H1 (cell line): ENCODE data around the gene SLC1A2. TPM values are rescaled to one million over a fixed set of nuclear protein-coding genes. Genes with fewer than 3 reads are reported as not detected.

ENCODE experiments used
- CTCF ChIA-PET: fragments of 300-600 bp; sonication (Branson Sonifier 250); formaldehyde crosslinking; loops from one replicate; lab custom pipeline; 2021; ENCODE audit not compliant: partially characterized antibody; lab: Charles Lee
- POLR2A ChIA-PET: fragments of 300-600 bp; sonication (Branson Sonifier 250); formaldehyde crosslinking; loops from one replicate; lab custom pipeline; 2021; ENCODE audit warnings: inconsistent platforms; ENCODE audit not compliant: partially characterized antibody; lab: Charles Lee
- DNase-seq, 2 experiments: peaks; one replicate each; pipeline versions ENCODE4 v3.0.0 to v3.0.0-alpha.2; 2010 to 2022; ENCODE audit warnings: low spot score in 2 of 2, low read depth in 1 of 2, mixed read lengths in 1 of 2
- FAIRE-seq: peaks from 2 replicates; lab custom pipeline; 2011; peaks lifted over from hg19 to GRCh38; lab: Jason Lieb, UNC
- H2AFZ ChIP-seq: 2 replicates; pipeline ENCODE4 v1.8.1; 2012; ENCODE audit warnings: low read length, inconsistent platforms
- H2AK5ac ChIP-seq: 2 replicates; pipeline ENCODE4 v1.6.1; 2013; ENCODE audit warnings: low read depth, low read length
- H2BK120ac ChIP-seq: replicated peaks from 2 replicates; pipeline ENCODE3; 2013; ENCODE audit warnings: low read depth, low read length, inconsistent platforms
- H2BK12ac ChIP-seq: 2 replicates; pipeline ENCODE4 v1.6.1; 2013; ENCODE audit warnings: low read depth, low read length
- H2BK15ac ChIP-seq: 2 replicates; pipeline ENCODE4 v1.6.1; 2013; ENCODE audit warnings: low read length
- H2BK20ac ChIP-seq: 2 replicates; pipeline ENCODE4 v1.6.1; 2013; ENCODE audit warnings: low read length
- H2BK5ac ChIP-seq: 2 replicates; pipeline ENCODE4 v1.6.1; 2013; ENCODE audit warnings: low read depth, low read length
- H3K14ac ChIP-seq: 2 replicates; pipeline ENCODE4 v1.6.1; 2013; ENCODE audit warnings: inconsistent platforms; ENCODE audit not compliant: insufficient read length
- H3K18ac ChIP-seq: 2 replicates; pipeline ENCODE4 v1.6.1; 2013; ENCODE audit warnings: low read length; ENCODE audit errors: extremely low read depth
- H3K23ac ChIP-seq: 2 replicates; pipeline ENCODE4 v1.6.1; 2013; ENCODE audit warnings: inconsistent platforms; ENCODE audit not compliant: insufficient read length
- H3K23me2 ChIP-seq: 2 replicates; pipeline ENCODE4 v1.6.1; 2013; ENCODE audit warnings: low read depth, low read length
- H3K27ac ChIP-seq: 2 replicates; pipeline ENCODE4 v1.6.1; 2011; ENCODE audit warnings: low read depth, low read length, inconsistent platforms
- H3K27me3 ChIP-seq, 4 experiments: replicated peaks in 1 of 4; 1 replicate in 1 of 4; 2 replicates in 3 of 4; pipeline versions ENCODE4 v1.6.1 to v1.8.1; 2011 to 2013; ENCODE audit warnings: low read length in 3 of 4, mild to moderate bottlenecking in 3 of 4, inconsistent platforms in 2 of 4, mixed read lengths in 2 of 4, moderate library complexity in 1 of 4; ENCODE audit not compliant: control insufficient read depth in 3 of 4, insufficient read depth in 3 of 4; ENCODE audit errors: extremely low read depth in 1 of 4
- H3K36me3 ChIP-seq, 4 experiments: 2 replicates each; pipeline versions ENCODE4 v1.6.1 to v1.8.1; 2011 to 2013; ENCODE audit warnings: mild to moderate bottlenecking in 4 of 4, low read length in 3 of 4, moderate library complexity in 2 of 4, control low read depth in 1 of 4, inconsistent platforms in 1 of 4; ENCODE audit not compliant: insufficient read depth in 4 of 4, control insufficient read depth in 2 of 4
- H3K4ac ChIP-seq: replicated peaks from 2 replicates; pipeline ENCODE3; 2013; ENCODE audit warnings: low read length, low read depth, mixed read lengths, inconsistent platforms; ENCODE audit not compliant: insufficient read length
- H3K4me1 ChIP-seq, 4 experiments: replicated peaks in 1 of 4; 1 replicate in 1 of 4; 2 replicates in 3 of 4; pipeline versions ENCODE4 v1.6.1 to v1.8.1; 2011 to 2013; ENCODE audit warnings: low read length in 3 of 4, inconsistent platforms in 2 of 4, mixed read lengths in 1 of 4; ENCODE audit not compliant: insufficient read depth in 4 of 4, control insufficient read depth in 3 of 4
- H3K4me2 ChIP-seq, 2 experiments: 2 replicates each; pipeline versions ENCODE4 v1.6.1 to v1.8.1; 2011 to 2013; ENCODE audit warnings: low read depth in 2 of 2, low read length in 2 of 2, control low read depth in 1 of 2, inconsistent platforms in 1 of 2, mild to moderate bottlenecking in 1 of 2; ENCODE audit not compliant: insufficient read depth in 1 of 2
- H3K4me3 ChIP-seq, 4 experiments: fragments of 200-600, 300-600 bp in 1 of 4; sonication (generic), shearing (Covaris generic), sonication (Bioruptor Twin) in 1 of 4; 2 replicates each; pipeline versions ENCODE4 v1.5.1 to v1.8.1; 2011 to 2016; ENCODE audit warnings: low read length in 4 of 4, low read depth in 3 of 4, control low read depth in 2 of 4, inconsistent platforms in 2 of 4, mild to moderate bottlenecking in 2 of 4, mixed read lengths in 1 of 4, moderate library complexity in 1 of 4; ENCODE audit not compliant: insufficient read depth in 2 of 4; ENCODE audit errors: extremely low read depth in 1 of 4
- H3K56ac ChIP-seq: replicated peaks from 2 replicates; pipeline ENCODE3; 2013; ENCODE audit warnings: low read depth, mild to moderate bottlenecking, mixed read lengths, low read length, inconsistent platforms; ENCODE audit not compliant: insufficient read length
- H3K79me1 ChIP-seq: 2 replicates; pipeline ENCODE4 v1.6.1; 2013; ENCODE audit warnings: low read depth, low read length, control low read depth
- H3K79me2 ChIP-seq, 2 experiments: 2 replicates each; pipeline versions ENCODE4 v1.6.1 to v1.8.1; 2012 to 2013; ENCODE audit warnings: low read length in 2 of 2, mild to moderate bottlenecking in 2 of 2, inconsistent platforms in 1 of 2; ENCODE audit not compliant: insufficient read depth in 2 of 2, control insufficient read depth in 1 of 2
- H3K9ac ChIP-seq, 4 experiments: replicated peaks in 1 of 4; 1 replicate in 1 of 4; 2 replicates in 3 of 4; pipeline versions ENCODE4 v1.6.1 to v1.8.1; 2011 to 2013; ENCODE audit warnings: low read depth in 3 of 4, low read length in 3 of 4, control low read depth in 2 of 4, mild to moderate bottlenecking in 2 of 4, moderate library complexity in 2 of 4, inconsistent platforms in 1 of 4; ENCODE audit errors: extremely low read depth in 1 of 4
- H3K9me3 ChIP-seq, 2 experiments: 2 replicates each; pipeline versions ENCODE4 v1.6.1 to v1.8.1; 2012 to 2013; ENCODE audit warnings: mild to moderate bottlenecking in 2 of 2, moderate library complexity in 2 of 2, control low read depth in 1 of 2, inconsistent platforms in 1 of 2, low read depth in 1 of 2, low read length in 1 of 2, mixed read lengths in 1 of 2; ENCODE audit not compliant: insufficient read depth in 2 of 2
- H4K20me1 ChIP-seq, 2 experiments: replicated peaks in 1 of 2; 2 replicates each; pipeline versions ENCODE3 to v1.8.1; 2011 to 2013; ENCODE audit warnings: inconsistent platforms in 2 of 2, low read length in 2 of 2, mild to moderate bottlenecking in 1 of 2; ENCODE audit not compliant: insufficient read depth in 2 of 2, control insufficient read depth in 1 of 2
- H4K5ac ChIP-seq: 2 replicates; pipeline ENCODE4 v1.6.1; 2013; ENCODE audit warnings: low read length, low read depth, mixed read lengths, inconsistent platforms; ENCODE audit not compliant: insufficient read length
- H4K8ac ChIP-seq: 2 replicates; pipeline ENCODE4 v1.8.0; 2013; ENCODE audit warnings: mild to moderate bottlenecking, moderate library complexity, low read length, inconsistent platforms; ENCODE audit not compliant: insufficient read depth; ENCODE audit errors: extremely low read depth
- H4K91ac ChIP-seq: replicated peaks from 2 replicates; pipeline ENCODE3; 2013; ENCODE audit warnings: low read length, mixed read lengths, inconsistent platforms; ENCODE audit not compliant: insufficient read length
- ASH2L ChIP-seq: fragments of 200-600, 300-600 bp; sonication (generic); IDR thresholded peaks from one replicate; pipeline ENCODE4 v1.7.1; 2017; ENCODE audit warnings: low read length
- BACH1 ChIP-seq: IDR thresholded peaks from 2 replicates; pipeline ENCODE4 v1.6.1; 2012; ENCODE audit warnings: low read length, improper control_type of control experiment
- CBX8 ChIP-seq: fragments of 300-800, 300-1000 bp; sonication (generic); IDR thresholded peaks from 2 replicates; pipeline ENCODE4 v1.7.1; 2016; ENCODE audit warnings: low read depth, low read length, borderline replicate concordance
- CEBPB ChIP-seq: IDR thresholded peaks from 2 replicates; pipeline ENCODE4 v1.6.1; 2012; ENCODE audit warnings: low read depth, low read length
- HDAC6 ChIP-seq: IDR thresholded peaks from one replicate; pipeline ENCODE4 v1.7.1; 2012; ENCODE audit warnings: low read depth, mild to moderate bottlenecking, inconsistent platforms, low read length, moderate library complexity
- JUN ChIP-seq: IDR thresholded peaks from 2 replicates; pipeline ENCODE4 v1.6.1; 2011; ENCODE audit warnings: low read depth, mild to moderate bottlenecking, improper control_type of control experiment, low read length
- KDM4A ChIP-seq: IDR thresholded peaks from one replicate; pipeline ENCODE4 v1.7.1; 2012; ENCODE audit warnings: low read depth, mild to moderate bottlenecking, moderate library complexity, low read length, inconsistent platforms; ENCODE audit not compliant: severe bottlenecking
- NRF1 ChIP-seq: IDR thresholded peaks from 2 replicates; pipeline ENCODE4 v1.6.1; 2011; ENCODE audit warnings: mild to moderate bottlenecking, low read depth, low read length, improper control_type of control experiment
- RAD21 ChIP-seq, 2 experiments: IDR thresholded peaks in 1 of 2; conservative IDR thresholded peaks in 1 of 2; 2 replicates each; pipeline ENCODE4 v1.6.1; 2011; ENCODE audit warnings: low read depth in 2 of 2, low read length in 2 of 2, improper control_type of control experiment in 1 of 2, inconsistent platforms in 1 of 2, mild to moderate bottlenecking in 1 of 2, moderate library complexity in 1 of 2
- SP1 ChIP-seq: IDR thresholded peaks from 2 replicates; pipeline ENCODE4 v1.6.1; 2011; ENCODE audit warnings: low read depth, low read length
- SP4 ChIP-seq: IDR thresholded peaks from 2 replicates; pipeline ENCODE4 v1.6.1; 2012; ENCODE audit warnings: low read length, inconsistent platforms
- SRF ChIP-seq: IDR thresholded peaks from 2 replicates; pipeline ENCODE4 v1.6.1; 2011; ENCODE audit warnings: mild to moderate bottlenecking, low read depth, low read length, moderate library complexity
- TCF12 ChIP-seq: IDR thresholded peaks from 2 replicates; pipeline ENCODE4 v1.6.1; 2011; ENCODE audit warnings: low read depth, mild to moderate bottlenecking, low read length
- WGBS, 2 experiments: shearing (Covaris generic) in 1 of 2; methylation state at CpG; one replicate each; pipeline versions ENCODE4 v1.1.6 to v1.1.7; 2013 to 2015; ENCODE audit warnings: low lambda C conversion rate in 2 of 2, mixed read lengths in 2 of 2, inconsistent platforms in 1 of 2, low coverage in 1 of 2, missing lambda C conversion rate in 1 of 2; ENCODE audit not compliant: insufficient replicate concordance in 2 of 2, insufficient coverage in 1 of 2, insufficient read length in 1 of 2; ENCODE audit errors: extremely low coverage in 1 of 2, missing lambda C conversion rate in 1 of 2; 5-methylcytosine and 5-hydroxymethylcytosine counted together
- polyA plus RNA-seq, 7 experiments: library from polyadenylated mRNA; depleted of rRNA in 3 of 7; stranded (reverse) in 5 of 7; unstranded in 2 of 7; fragments of >200 nt in 5 of 7; fragments of 200-250 nt in 2 of 7; gene quantifications; 1 replicate in 5 of 7; 2 replicates in 1 of 7; 4 replicates in 1 of 7; pipeline versions ENCODE4 v1.2.1 to v1.2.3, GENCODE V29; 2011 to 2013; ENCODE audit warnings: missing spikeins in 2 of 7, mixed read lengths in 2 of 7
- total RNA-seq: library from RNA; stranded (reverse); fragmentation: NEBNext Ultra II Directional; extraction: Animal tissue kit (Norgen Biotek cat#: 25700); gene quantifications from 2 replicates; pipeline ENCODE4 v1.2.1, GENCODE V29; 2021
- TF ChIP-seq, protein P1 (sequence below): IDR thresholded peaks from 2 replicates; pipeline ENCODE4 v1.6.1; 2011; ENCODE audit warnings: low read length, improper control_type of control experiment
- TF ChIP-seq, protein P2 (sequence below): IDR thresholded peaks from 2 replicates; pipeline ENCODE4 v1.6.1; 2012; ENCODE audit warnings: inconsistent platforms

The SLC1A2 gene
- total and polyA plus RNA-seq, 2 of the 8 experiments (the other 6 are each of a cell fraction or from before 2014, with no cell fraction given) = 0.57 to 1.2 TPM

DNA sequence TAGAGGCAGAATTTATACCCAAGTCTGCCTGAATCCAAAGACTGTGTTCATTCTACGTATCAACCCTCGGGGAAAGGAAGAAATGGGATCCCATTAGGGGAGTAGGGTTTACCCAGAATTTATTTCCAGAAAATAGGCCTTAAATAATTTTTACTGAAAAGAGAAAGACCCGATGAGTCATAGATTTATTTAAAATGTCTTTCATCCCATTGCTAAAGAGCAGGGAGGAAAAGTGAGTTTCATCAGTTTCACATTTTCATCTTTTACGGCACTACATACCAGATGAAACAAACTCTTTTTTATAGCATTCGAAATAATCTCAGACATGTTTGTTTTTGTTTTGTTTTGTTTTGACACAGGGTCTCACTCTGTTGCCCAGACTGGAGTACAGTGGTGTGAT lies 31.3 kb downstream of the SLC1A2 start:
- Histone ChIP-seq H2BK15ac (no peak overlapping the region), H3K56ac (no peak overlapping the region), H3K14ac (no peak overlapping the region), H3K4me1 (no peaks in the 10 kb centered on the region), H4K91ac (no peak overlapping the region), H2BK120ac (no peak overlapping the region)
- no peak for DNase-seq
- no peak for FAIRE-seq
- TF ChIP-seq, protein P1, sequence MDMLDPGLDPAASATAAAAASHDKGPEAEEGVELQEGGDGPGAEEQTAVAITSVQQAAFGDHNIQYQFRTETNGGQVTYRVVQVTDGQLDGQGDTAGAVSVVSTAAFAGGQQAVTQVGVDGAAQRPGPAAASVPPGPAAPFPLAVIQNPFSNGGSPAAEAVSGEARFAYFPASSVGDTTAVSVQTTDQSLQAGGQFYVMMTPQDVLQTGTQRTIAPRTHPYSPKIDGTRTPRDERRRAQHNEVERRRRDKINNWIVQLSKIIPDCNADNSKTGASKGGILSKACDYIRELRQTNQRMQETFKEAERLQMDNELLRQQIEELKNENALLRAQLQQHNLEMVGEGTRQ = no peak
- TF ChIP-seq CBX8 (no peak), RAD21 (IDR thresholded peaks at IDR 0.05 in 1 of 2, conservative IDR thresholded peaks at IDR 0.05 in 1 of 2; ENCODE audit: low read depth in 2 of 2, low read length in 2 of 2) (no peak), ASH2L (no peak), KDM4A (no peak), HDAC6 (no peak), TCF12 (no peak), SP4 (no peak), BACH1 (no peak), NRF1 (no peak), CEBPB (no peak), SP1 (no peak), SRF (no peak), JUN (no peak)
- TF ChIP-seq, protein P2, sequence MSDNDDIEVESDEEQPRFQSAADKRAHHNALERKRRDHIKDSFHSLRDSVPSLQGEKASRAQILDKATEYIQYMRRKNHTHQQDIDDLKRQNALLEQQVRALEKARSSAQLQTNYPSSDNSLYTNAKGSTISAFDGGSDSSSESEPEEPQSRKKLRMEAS = no peak
- TF ChIP-seq, all 59 proteins: peak for 0
- H2AFZ ChIP-seq = no peak overlapping the region
- no peak overlapping the region for H2AK5ac ChIP-seq
- no peak overlapping the region for H4K5ac ChIP-seq
- H2BK5ac ChIP-seq = no peak overlapping the region
- H4K20me1 ChIP-seq = no peaks in the 10 kb centered on the region
- no peaks in the 10 kb centered on the region for H3K36me3 ChIP-seq
- H2BK20ac ChIP-seq = no peak overlapping the region
- no peak overlapping the region for H3K4me2 ChIP-seq
- no peak overlapping the region for H3K27ac ChIP-seq
- H3K9ac ChIP-seq = no peak overlapping the region
- no peak overlapping the region for H3K18ac ChIP-seq
- POLR2A ChIA-PET = no interaction called here
- no peak overlapping the region for H4K8ac ChIP-seq
- 92% methylated on average over 5 of the region's 5 CpGs; no CpG with 5 or more reads in 1 of the 2 experiments for WGBS, 2 experiments
- no peaks in the 10 kb centered on the region for H3K79me1 ChIP-seq
- H3K4me3 ChIP-seq = no peak overlapping the region
- CTCF ChIA-PET = interaction anchor here (0.7 kb wide), 1 partner anchor 875 kb away, joined by 3 read pairs; no protein-coding TSS in a partner anchor
- no peaks in the 10 kb centered on the region for H3K23me2 ChIP-seq
- H3K79me2 ChIP-seq = no peaks in the 10 kb centered on the region
- H3K9me3 ChIP-seq = no peaks in the 10 kb centered on the region
- no peaks in the 10 kb centered on the region; a peak in 2 of 7 replicates for H3K27me3 ChIP-seq
- H3K23ac ChIP-seq = no peak overlapping the region
- no peak overlapping the region for H2BK12ac ChIP-seq
- H3K4ac ChIP-seq = no peak overlapping the region
